ENCODE data around the gene TAF1B.

DNA sequence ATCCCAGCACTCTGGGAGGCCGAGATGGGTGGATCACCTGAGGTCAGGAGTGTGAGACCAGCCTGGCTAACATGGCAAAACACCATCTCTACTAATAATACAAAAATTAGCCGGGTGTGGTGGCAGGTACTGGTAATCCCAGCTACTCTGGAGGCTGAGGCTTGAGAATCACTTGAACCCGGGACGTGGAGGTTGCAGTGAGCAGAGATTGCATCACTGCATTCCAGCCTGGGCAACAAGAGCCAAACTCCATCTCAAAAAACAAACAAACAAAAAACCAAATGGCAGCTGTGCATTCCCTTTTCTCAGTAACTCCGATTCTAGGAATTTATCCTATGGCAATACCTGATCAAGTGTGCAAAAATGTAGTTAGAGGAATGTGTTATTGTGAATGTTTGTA is 103.5 kb downstream of the TAF1B start:
- no peak for TF ChIP-seq CTCF (IDR thresholded peaks at IDR 0.05; ENCODE audit: insufficient read depth, low read length, poor library complexity, severe bottlenecking)
- no peak for TF ChIP-seq EZH2phosphoT487 (conservative IDR thresholded peaks at IDR 0.05; ENCODE audit: low read length)

Data from SU-DHL-6 (cell line).